Measurements from ENCODE around the gene CEACAM16.

- TF ChIP-seq CTCF (IDR thresholded peaks at IDR 0.05; ENCODE audit: low read depth, low read length, poor library complexity, severe bottlenecking) = no peak
- no peak for TF ChIP-seq EZH2phosphoT487 (IDR thresholded peaks at IDR 0.05; ENCODE audit: borderline replicate concordance, low read length)
Observed at GRCh38 chr19:44737238-44738071, 38.5 kb downstream of the CEACAM16 start.
